Jurkat, Clone E6-1 (cell line): ENCODE measurements around the gene MBTPS2.

Experiments
- DNase-seq: peaks from one replicate; pipeline ENCODE4 v3.0.0-alpha.2; 2011; ENCODE audit warnings: low read depth, low spot score
- H3K4me3 ChIP-seq: 2 replicates; pipeline ENCODE4 v1.5.1; 2011; ENCODE audit warnings: mild to moderate bottlenecking, low read length, control low read depth, moderate library complexity

Gene MBTPS2

GRCh38 chrX:21926527-21927278, 87.3 kb downstream of the MBTPS2 start:
- H3K4me3 ChIP-seq, result no peak overlapping the region
- DNase-seq, result no peak

DNA sequence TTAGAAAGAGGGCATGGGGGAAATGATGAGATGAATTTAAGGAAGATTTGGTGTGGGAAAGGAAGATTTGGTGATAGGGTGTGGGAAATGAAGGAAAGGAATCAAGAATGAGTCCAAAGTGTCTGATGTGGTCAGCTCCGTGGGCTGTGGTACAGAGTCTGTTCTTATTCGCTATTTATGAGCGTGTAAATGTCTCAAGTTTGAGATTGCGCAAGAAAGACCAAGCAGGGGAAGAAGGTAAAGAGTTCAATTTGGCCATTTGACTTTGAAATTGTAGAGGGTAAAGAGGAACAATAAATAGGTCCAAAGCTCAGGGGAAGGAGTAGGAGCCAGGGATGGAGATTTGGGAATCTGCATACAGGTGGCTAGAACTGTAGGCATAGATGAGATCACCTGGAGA, 89.8 kb downstream of the MBTPS2 start:
- no peak for DNase-seq
- H3K4me3 ChIP-seq, result no peak overlapping the region

DNA sequence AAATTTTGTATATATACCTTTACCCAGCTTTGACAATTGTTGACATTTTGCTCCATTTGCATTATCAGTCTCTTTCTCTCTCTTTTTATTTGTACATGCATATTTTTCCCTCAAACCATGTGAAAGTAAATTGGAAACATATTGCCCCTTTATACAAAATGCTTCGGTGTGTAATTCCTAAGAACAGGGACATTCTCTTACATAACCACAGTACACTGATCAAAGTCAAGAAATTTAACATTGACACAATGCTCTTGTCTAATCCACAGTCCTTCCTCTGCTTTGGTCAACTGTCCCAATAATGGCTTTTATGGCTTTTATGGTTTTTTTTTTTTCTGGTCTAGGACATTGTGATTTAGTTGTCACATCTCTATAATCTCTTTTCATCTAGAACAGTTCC, 91.6 kb downstream of the MBTPS2 start:
- H3K4me3 ChIP-seq, result no peak overlapping the region
- DNase-seq, result no peak

DNA sequence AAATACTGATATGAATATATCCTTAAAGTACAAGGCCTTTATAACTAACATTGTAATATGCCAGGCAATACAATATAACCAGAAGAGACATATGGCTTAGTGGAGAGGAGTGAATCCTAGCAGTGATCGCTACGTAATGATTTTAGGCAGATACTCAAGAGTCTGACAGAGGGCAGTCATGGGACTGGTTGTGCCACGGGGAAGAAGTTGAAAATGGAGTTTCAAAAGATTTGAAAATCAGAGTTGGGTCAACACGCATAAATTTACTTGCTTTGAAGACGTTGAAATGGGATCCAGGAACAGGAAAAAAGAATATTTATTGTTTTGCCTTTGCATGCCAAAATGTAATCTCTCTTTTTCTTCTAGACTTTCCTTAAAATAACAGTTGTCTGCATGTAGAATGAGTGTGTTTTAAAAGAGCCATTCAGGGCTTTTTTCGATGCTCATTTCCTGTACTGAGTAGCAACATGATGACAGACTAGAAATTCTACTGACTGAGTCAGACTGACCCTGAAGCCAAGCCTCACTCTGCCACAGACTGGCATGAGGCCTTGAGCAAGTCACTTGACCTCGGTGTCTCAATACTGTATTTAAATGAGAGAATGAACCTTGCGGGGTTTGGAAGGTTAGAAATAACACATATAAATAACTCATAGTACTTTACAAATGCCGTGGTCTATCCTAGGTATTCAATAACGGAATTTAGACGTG, 93.0 kb downstream of the MBTPS2 start:
- H3K4me3 ChIP-seq, result no peak overlapping the region

GRCh38 chrX:21933077-21933476, 93.7 kb downstream of the MBTPS2 start:
- DNase-seq, result no peak
- no peak overlapping the region for H3K4me3 ChIP-seq

More for the DNA sequence above, 93.0 kb downstream of the MBTPS2 start:
- no peak for DNase-seq

DNA sequence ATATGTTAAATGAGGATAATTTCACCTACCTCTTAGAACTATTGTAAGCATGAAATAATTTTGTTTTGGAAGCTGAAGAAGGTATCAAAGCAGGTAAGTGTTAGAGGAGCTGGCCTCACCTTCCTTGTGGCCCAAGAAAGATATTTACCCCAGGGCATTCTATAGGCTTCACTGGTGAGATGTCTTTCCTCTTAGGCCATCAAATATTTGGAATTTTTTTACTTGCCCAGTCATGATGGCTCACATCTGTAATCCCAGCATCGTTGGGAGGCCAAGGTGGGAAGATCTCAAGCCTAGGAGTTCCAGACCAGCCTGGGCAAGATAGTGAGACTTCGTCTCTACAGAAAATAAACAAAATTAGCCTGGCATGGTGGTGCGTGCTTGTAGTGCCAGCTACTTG, 95.0 kb downstream of the MBTPS2 start:
- DNase-seq, result no peak
- H3K4me3 ChIP-seq, result no peak overlapping the region
